Upper lobe of left lung (tissue), 6 donors: ENCODE measurements around the gene MRPL33. TPM values are rescaled to one million over a fixed set of nuclear protein-coding genes. Genes with fewer than 3 reads are reported as not detected.

Experiments used
- ATAC-seq, 2 donors: fragments of 200-7000 bp; cut with Tn5 transposase; one replicate each; pipeline ENCODE4 v1.9.1; 2022; ENCODE audit warnings: mild to moderate bottlenecking in 2 of 2, moderate library complexity in 2 of 2; ENCODE audit not compliant: low FRiP score in 2 of 2
- DNase-seq, 2 donors: peaks; one replicate each; pipeline ENCODE4 v3.0.0-alpha.2; 2019 to 2020
- H3K27ac ChIP-seq, 4 donors: fragments of 200-600 bp; sonication (generic); one replicate each; pipeline ENCODE4 v1.5.1; 2016 to 2019
- H3K27me3 ChIP-seq, 4 donors: fragments of 200-600 bp; sonication (generic); one replicate each; pipeline ENCODE4 v1.5.1; 2017 to 2019
- H3K36me3 ChIP-seq, 4 donors: fragments of 200-600 bp; sonication (generic); one replicate each; pipeline ENCODE4 v1.5.1; 2016 to 2019
- H3K4me1 ChIP-seq, 4 donors: fragments of 200-600 bp; sonication (generic); one replicate each; pipeline ENCODE4 v1.5.1; 2018 to 2019
- H3K4me3 ChIP-seq, 4 donors: fragments of 200-600 bp; sonication (generic); one replicate each; pipeline ENCODE4 v1.5.1; 2017 to 2019; ENCODE audit warnings: mild to moderate bottlenecking in 2 of 4, moderate library complexity in 1 of 4
- H3K9me3 ChIP-seq, 4 donors: fragments of 200-600 bp; sonication (generic); one replicate each; pipeline ENCODE4 v1.5.1; 2018 to 2019
- EP300 ChIP-seq, 4 donors: sonication (generic); formaldehyde crosslinking; IDR thresholded peaks; one replicate each; pipeline ENCODE4 v1.5.1; 2017; ENCODE audit warnings: antibody characterized with exemption in 4 of 4, control low read depth in 2 of 4
- POLR2A ChIP-seq, 4 donors: fragments of 450-650 bp; IDR thresholded peaks; one replicate each; pipeline ENCODE4 v1.5.1; 2016 to 2017; ENCODE audit warnings: antibody characterized with exemption in 4 of 4, mild to moderate bottlenecking in 2 of 4
- POLR2AphosphoS5 ChIP-seq, 2 donors: sonication (generic); formaldehyde crosslinking; IDR thresholded peaks; one replicate each; pipeline ENCODE4 v1.5.1; 2017; ENCODE audit warnings: antibody characterized with exemption in 2 of 2
- WGBS, 2 donors: methylation state at CpG; one replicate each; pipeline ENCODE4 v1.1.5; 2017 to 2018; 5-methylcytosine and 5-hydroxymethylcytosine counted together
- total RNA-seq, 6 donors: library from RNA; depleted of rRNA in 4 of 6; stranded (reverse); fragments of >200 nt in 4 of 6; gene quantifications; one replicate each; pipeline versions ENCODE4 v1.1.0 to v1.2.1, GENCODE V29; 2016 to 2021
- TF ChIP-seq, protein P1 (sequence below), 6 experiments: fragments of 450-650 bp in 4 of 6; fragments of 200-600 bp in 2 of 6; sonication (generic) in 2 of 6; IDR thresholded peaks; one replicate each; pipeline ENCODE4 v1.5.1; 2016 to 2019; ENCODE audit warnings: antibody characterized with exemption in 6 of 6
- donor health status: DM: no; HTN: no; CAD: no; lungs with moderate emphysema.
- donor health status: DM: no; HTN: yes; CAD: no; lungs with severe emphysema.

Gene MRPL33
- total RNA-seq, 6 donors from 2014 or later: 54.5 to 122 (median 72.4) TPM

DNA sequence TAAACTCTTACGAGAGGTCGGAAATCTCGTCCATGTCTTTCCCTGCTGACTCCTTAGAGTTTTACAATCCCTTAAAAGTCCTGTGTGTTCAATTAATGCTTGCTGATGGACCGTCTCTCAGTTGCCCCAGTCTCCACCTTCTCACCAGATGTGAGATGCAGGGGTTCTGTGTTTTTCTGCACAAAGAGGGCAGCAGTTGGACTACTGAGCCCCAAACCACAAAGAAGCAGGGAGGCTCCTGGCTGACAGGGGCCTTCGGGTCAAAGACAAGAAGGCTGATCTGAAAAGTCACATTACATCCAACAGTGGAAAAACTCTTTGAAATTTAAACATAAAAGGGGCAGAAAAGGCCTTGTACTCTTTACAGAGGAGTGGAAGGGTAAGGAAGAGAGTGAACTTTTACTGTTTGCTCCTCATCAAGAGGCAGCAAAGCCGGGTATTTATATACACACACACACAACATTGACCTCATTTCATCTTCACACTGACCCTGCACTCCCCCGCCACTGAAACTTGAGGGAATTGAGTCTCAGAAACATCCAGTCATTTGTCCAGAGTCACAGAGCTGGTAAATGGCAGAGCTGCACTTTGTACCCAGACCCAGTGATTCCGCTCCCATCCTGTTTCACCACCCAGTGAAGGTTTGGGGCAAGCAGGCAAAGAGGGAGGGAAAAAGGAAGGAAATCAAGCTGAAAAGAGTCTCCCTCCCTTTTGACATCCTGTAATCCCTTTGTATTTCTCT lies 23.7 kb downstream of the MRPL33 start:
- no peaks in the 10 kb centered on the region for H3K9me3 ChIP-seq
- DNase-seq: no peak
- no peaks in the 10 kb centered on the region for H3K36me3 ChIP-seq
- H3K27me3 ChIP-seq: no peaks in the 10 kb centered on the region
- H3K4me1 ChIP-seq: peaks cover 12 to 28% (median 25%) of the 10 kb centered on the region in 4 donors
- 72 to 78% methylated on average over 8 of the region's 8 CpGs for WGBS, 2 donors
- ATAC-seq: no peak
- no peak for TF ChIP-seq POLR2A (IDR thresholded peaks at IDR 0.05)
- no peak for TF ChIP-seq EP300 (IDR thresholded peaks at IDR 0.05)
- TF ChIP-seq, protein P1, sequence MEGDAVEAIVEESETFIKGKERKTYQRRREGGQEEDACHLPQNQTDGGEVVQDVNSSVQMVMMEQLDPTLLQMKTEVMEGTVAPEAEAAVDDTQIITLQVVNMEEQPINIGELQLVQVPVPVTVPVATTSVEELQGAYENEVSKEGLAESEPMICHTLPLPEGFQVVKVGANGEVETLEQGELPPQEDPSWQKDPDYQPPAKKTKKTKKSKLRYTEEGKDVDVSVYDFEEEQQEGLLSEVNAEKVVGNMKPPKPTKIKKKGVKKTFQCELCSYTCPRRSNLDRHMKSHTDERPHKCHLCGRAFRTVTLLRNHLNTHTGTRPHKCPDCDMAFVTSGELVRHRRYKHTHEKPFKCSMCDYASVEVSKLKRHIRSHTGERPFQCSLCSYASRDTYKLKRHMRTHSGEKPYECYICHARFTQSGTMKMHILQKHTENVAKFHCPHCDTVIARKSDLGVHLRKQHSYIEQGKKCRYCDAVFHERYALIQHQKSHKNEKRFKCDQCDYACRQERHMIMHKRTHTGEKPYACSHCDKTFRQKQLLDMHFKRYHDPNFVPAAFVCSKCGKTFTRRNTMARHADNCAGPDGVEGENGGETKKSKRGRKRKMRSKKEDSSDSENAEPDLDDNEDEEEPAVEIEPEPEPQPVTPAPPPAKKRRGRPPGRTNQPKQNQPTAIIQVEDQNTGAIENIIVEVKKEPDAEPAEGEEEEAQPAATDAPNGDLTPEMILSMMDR (IDR thresholded peaks at IDR 0.05): no peak
- TF ChIP-seq POLR2AphosphoS5 (IDR thresholded peaks at IDR 0.05): no peak
- H3K27ac ChIP-seq: peak overlapping the region; percentile 43 to 71 (median 58)
- H3K4me3 ChIP-seq: no peak overlapping the region

- H3K9me3 ChIP-seq: no peaks in the 10 kb centered on the region
- peaks cover 12 to 28% (median 25%) of the 10 kb centered on the region in 4 donors for H3K4me1 ChIP-seq
- H3K27me3 ChIP-seq: no peaks in the 10 kb centered on the region
- TF ChIP-seq, protein P1 (IDR thresholded peaks at IDR 0.05): no peak
- H3K36me3 ChIP-seq: no peaks in the 10 kb centered on the region
- no peak overlapping the region for H3K4me3 ChIP-seq
- 33 to 42% methylated on average over 4 of the region's 4 CpGs for WGBS, 2 donors
- peak overlapping the region; percentile 43 to 71 (median 58) for H3K27ac ChIP-seq
- DNase-seq (no peak), ATAC-seq (no peak)
Measured at GRCh38 chr2:27795868-27796277, 24.4 kb downstream of the MRPL33 start.

DNA sequence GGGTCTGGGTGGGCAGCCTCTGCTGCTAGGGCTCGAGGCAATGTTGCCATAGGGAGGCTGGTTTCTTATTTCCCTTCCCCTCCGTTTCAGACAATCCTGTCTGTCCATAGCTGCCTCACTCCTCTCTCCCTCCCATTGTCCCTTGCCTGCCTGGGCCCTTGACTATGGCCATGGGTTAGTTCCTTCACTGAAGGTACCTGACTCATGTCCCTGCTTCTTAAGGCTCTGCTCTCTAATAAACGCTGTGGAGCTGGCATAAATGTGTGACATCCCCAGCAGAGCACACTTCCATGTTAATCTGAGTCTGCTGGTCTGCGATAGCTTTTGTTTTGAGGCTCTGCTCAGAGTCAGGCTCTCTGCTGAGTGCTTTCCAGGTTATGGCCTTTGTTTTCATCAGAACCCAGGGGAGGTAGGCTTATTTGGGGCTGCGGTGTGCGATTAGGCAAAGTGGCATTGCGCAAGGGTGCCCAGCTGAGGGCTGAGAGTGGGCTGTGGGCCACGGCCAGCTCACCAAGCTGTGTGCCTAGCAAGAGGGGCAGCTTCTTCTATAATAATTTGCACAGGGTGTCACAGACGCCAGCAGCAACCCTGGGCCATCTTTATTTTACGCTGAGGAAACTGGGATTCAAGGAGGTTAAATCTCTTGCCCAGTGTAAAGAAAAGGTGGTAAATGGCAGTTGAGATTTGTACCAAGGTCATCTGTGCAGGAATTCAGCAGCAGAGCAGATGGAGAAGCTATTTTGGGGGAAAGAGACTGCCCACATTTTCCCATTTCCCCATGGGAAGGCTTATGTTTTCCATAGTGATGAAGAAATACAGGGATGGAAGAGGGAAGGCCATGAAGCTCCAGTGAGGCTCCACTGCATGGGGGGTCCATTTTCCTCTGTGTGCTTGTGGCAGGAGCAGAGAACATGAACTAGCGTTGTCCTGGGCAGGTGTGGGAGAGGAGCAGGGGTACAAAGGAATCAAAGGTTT lies 25.6 kb downstream of the MRPL33 start:
- no peak for TF ChIP-seq POLR2AphosphoS5 (IDR thresholded peaks at IDR 0.05)
- no peak for TF ChIP-seq POLR2A (IDR thresholded peaks at IDR 0.05)
- TF ChIP-seq EP300 (IDR thresholded peaks at IDR 0.05): no peak
- TF ChIP-seq, protein P1 (IDR thresholded peaks at IDR 0.05): no peak

GRCh38 chr2:27797841-27798240 lies 26.3 kb downstream of the MRPL33 start:
- peaks cover 12 to 28% (median 25%) of the 10 kb centered on the region in 4 donors for H3K4me1 ChIP-seq
- DNase-seq: no peak
- no peaks in the 10 kb centered on the region for H3K9me3 ChIP-seq
- no peak overlapping the region for H3K27ac ChIP-seq
- H3K4me3 ChIP-seq: no peak overlapping the region
- WGBS, 2 donors: 83 to 89% methylated on average over 4 of the region's 4 CpGs
- H3K36me3 ChIP-seq: no peaks in the 10 kb centered on the region
- ATAC-seq: no peak
- H3K27me3 ChIP-seq: no peaks in the 10 kb centered on the region
- TF ChIP-seq, protein P1 (IDR thresholded peaks at IDR 0.05): no peak
- TF ChIP-seq POLR2AphosphoS5 (IDR thresholded peaks at IDR 0.05): no peak
- TF ChIP-seq EP300 (IDR thresholded peaks at IDR 0.05): no peak
- TF ChIP-seq POLR2A (IDR thresholded peaks at IDR 0.05): no peak

More for the DNA sequence above, 25.6 kb downstream of the MRPL33 start:
- H3K4me1 ChIP-seq: peaks cover 12 to 28% (median 25%) of the 10 kb centered on the region in 4 donors
- no peaks in the 10 kb centered on the region for H3K27me3 ChIP-seq
- DNase-seq (peak in 1 of 2 donors; percentile 40), ATAC-seq (no peak)
- 60 to 69% methylated on average over 11 of the region's 11 CpGs for WGBS, 2 donors
- H3K9me3 ChIP-seq: no peaks in the 10 kb centered on the region
- H3K36me3 ChIP-seq: no peaks in the 10 kb centered on the region
- peak overlapping the region; percentile 37 to 71 (median 63) for H3K27ac ChIP-seq
- no peak overlapping the region for H3K4me3 ChIP-seq
